Right cardiac atrium (tissue), 5 donors: ENCODE measurements around the gene RPA1. TPM values are rescaled to one million over a fixed set of nuclear protein-coding genes. Genes with fewer than 3 reads are reported as not detected.

Source experiments
- ATAC-seq, 2 donors: fragments of 200-7000 bp; cut with Tn5 transposase; one replicate each; pipeline versions ENCODE4 v1.8.0 to v1.9.1; 2020; ENCODE audit warnings: moderate library complexity in 2 of 2, mild to moderate bottlenecking in 1 of 2
- DNase-seq, 3 donors: peaks; one replicate each; pipeline ENCODE4 v3.0.0-alpha.2; 2020
- H3K27ac ChIP-seq: one replicate; pipeline ENCODE4 v1.5.1; 2013; ENCODE audit warnings: mild to moderate bottlenecking, low read length, control low read depth, moderate library complexity
- H3K27me3 ChIP-seq: one replicate; pipeline ENCODE4 v1.6.1; 2013; ENCODE audit not compliant: control insufficient read depth, insufficient read depth
- H3K4me1 ChIP-seq: one replicate; pipeline ENCODE4 v1.6.1; 2013; ENCODE audit warnings: low read length; ENCODE audit not compliant: control insufficient read depth, insufficient read depth
- H3K4me3 ChIP-seq: one replicate; pipeline ENCODE4 v1.5.1; 2013; ENCODE audit warnings: low read length, control low read depth
- H3K9me3 ChIP-seq: one replicate; pipeline ENCODE4 v1.6.1; 2013; ENCODE audit warnings: low read length; ENCODE audit not compliant: control insufficient read depth
- WGBS: extraction: QIAGEN DNeasy Blood & Tissue Kit; methylation state at CpG from one replicate; pipeline ENCODE4 v1.1.7; 2013; 5-methylcytosine and 5-hydroxymethylcytosine counted together
- intact Hi-C, 4 donors: fragments of 100-400 bp; cut with DNase I; formaldehyde crosslinking; loops; one replicate each; pipeline versions ENCODE4 v1.11.0 to v1.14.0; 2022 to 2023
- polyA plus RNA-seq: library from polyadenylated mRNA; stranded (reverse); fragments of 200-250 nt; gene quantifications from one replicate; pipeline ENCODE4 v1.2.3, GENCODE V29; 2013
- total RNA-seq, 4 donors: library from RNA; stranded (reverse); fragmentation: NEBNext Ultra II Directional; extraction: Animal tissue kit (Norgen Biotek cat#: 25700); gene quantifications; one replicate each; pipeline ENCODE4 v1.2.1, GENCODE V29; 2021
- donor health status: healthy with polysubstance abuse.
- donor health status: DM: no; HTN: yes; CAD: no.
- donor health status: DM: no; HTN: no; CAD: no.
- donor health status: DM: no; HTN: yes; CAD: no; lungs with severe emphysema.
- donor health status: DM: yes; HTN: yes; CAD: no.

Gene RPA1
- total and polyA plus RNA-seq, 5 donors = 28.0 to 103 (median 74.7) TPM

- ATAC-seq (peak; percentile 85 to 88), DNase-seq (peak; percentile 58 to 85 (median 85))
- Histone ChIP-seq H3K4me1 (no peaks in the 10 kb centered on the region), H3K4me3 (no peak overlapping the region), H3K9me3 (no peaks in the 10 kb centered on the region), H3K27me3 (no peaks in the 10 kb centered on the region), H3K27ac (peak overlapping the region; percentile 60)
- intact Hi-C loops = no loop called here
- 21% methylated on average over 12 of the region's 12 CpGs for WGBS
Observed at GRCh38 chr17:1928976-1929375, 99.2 kb downstream of the RPA1 start.

GRCh38 chr17:1930337-1930645 is 100.5 kb downstream of the RPA1 start:
- H3K27ac ChIP-seq = no peak overlapping the region
- H3K9me3 ChIP-seq = no peaks in the 10 kb centered on the region
- ATAC-seq = no peak
- WGBS = 40% methylated on average over 8 of the region's 8 CpGs
- no peak overlapping the region for H3K4me3 ChIP-seq
- intact Hi-C loops = no loop called here
- peak in 1 of 3 donors; percentile 55 for DNase-seq
- no peaks in the 10 kb centered on the region for H3K4me1 ChIP-seq
- no peaks in the 10 kb centered on the region for H3K27me3 ChIP-seq

- H3K4me3 ChIP-seq = no peak overlapping the region
- peak overlapping the region; percentile 14 for H3K27ac ChIP-seq
- H3K27me3 ChIP-seq = no peaks in the 10 kb centered on the region
- no peaks in the 10 kb centered on the region for H3K4me1 ChIP-seq
- H3K9me3 ChIP-seq = no peaks in the 10 kb centered on the region
- intact Hi-C loops = no loop called here
- DNase-seq (peak; percentile 40 to 81 (median 72)), ATAC-seq (peak; percentile 49 to 51)
- 35% methylated on average over 27 of the region's 27 CpGs for WGBS
Observed at GRCh38 chr17:1931844-1932579, 102.2 kb downstream of the RPA1 start.

GRCh38 chr17:1933875-1934715 is 104.3 kb downstream of the RPA1 start:
- DNase-seq (peak in 1 of 3 donors; percentile 53), ATAC-seq (no peak)
- Histone ChIP-seq H3K4me3 (no peak overlapping the region), H3K4me1 (no peaks in the 10 kb centered on the region), H3K27me3 (no peaks in the 10 kb centered on the region), H3K9me3 (no peaks in the 10 kb centered on the region), H3K27ac (no peak overlapping the region)
- intact Hi-C loops = no loop called here
- 86% methylated on average over 27 of the region's 27 CpGs for WGBS

GRCh38 chr17:1934901-1935300 is 105.1 kb downstream of the RPA1 start:
- Histone ChIP-seq H3K4me1 (no peaks in the 10 kb centered on the region), H3K9me3 (no peaks in the 10 kb centered on the region), H3K27ac (no peak overlapping the region), H3K27me3 (no peaks in the 10 kb centered on the region), H3K4me3 (no peak overlapping the region)
- DNase-seq = peak in 1 of 3 donors; percentile 47
- WGBS = 70% methylated on average over 17 of the region's 17 CpGs
- no peak for ATAC-seq
- intact Hi-C loops = no loop called here

GRCh38 chr17:1936766-1937165 is 107.0 kb downstream of the RPA1 start:
- no peaks in the 10 kb centered on the region for H3K9me3 ChIP-seq
- ATAC-seq = no peak
- no peak overlapping the region for H3K27ac ChIP-seq
- no peaks in the 10 kb centered on the region for H3K27me3 ChIP-seq
- H3K4me3 ChIP-seq = no peak overlapping the region
- H3K4me1 ChIP-seq = no peaks in the 10 kb centered on the region
- 89% methylated on average over 28 of the region's 28 CpGs for WGBS
- DNase-seq = peak in 1 of 3 donors; percentile 48
- intact Hi-C loops = no loop called here

- no peak for ATAC-seq
- no peak overlapping the region for H3K27ac ChIP-seq
- peak in 1 of 3 donors; percentile 49 for DNase-seq
- intact Hi-C loops = no loop called here
- no peaks in the 10 kb centered on the region for H3K4me1 ChIP-seq
- no peaks in the 10 kb centered on the region for H3K27me3 ChIP-seq
- H3K4me3 ChIP-seq = no peak overlapping the region
- WGBS = 95% methylated on average over 25 of the region's 25 CpGs
- no peaks in the 10 kb centered on the region for H3K9me3 ChIP-seq
Observed at GRCh38 chr17:1937461-1937860, 107.7 kb downstream of the RPA1 start.

- Histone ChIP-seq H3K27me3 (no peaks in the 10 kb centered on the region), H3K4me3 (no peak overlapping the region), H3K9me3 (no peaks in the 10 kb centered on the region), H3K27ac (peak overlapping the region; percentile 20), H3K4me1 (no peaks in the 10 kb centered on the region)
- ATAC-seq = peak; percentile 31 to 65
- intact Hi-C loops = no loop called here
- WGBS = 55% methylated on average over 27 of the region's 27 CpGs
- peak; percentile 56 to 82 (median 82) for DNase-seq
Observed at GRCh38 chr17:1939981-1940809, 110.4 kb downstream of the RPA1 start.

GRCh38 chr17:1940810-1941185 is 111.0 kb downstream of the RPA1 start:
- 71% methylated on average over 10 of the region's 10 CpGs for WGBS
- H3K27ac ChIP-seq = no peak overlapping the region
- DNase-seq (no peak), ATAC-seq (no peak)
- intact Hi-C loops = no loop called here
- no peaks in the 10 kb centered on the region for H3K4me1 ChIP-seq
- H3K9me3 ChIP-seq = no peaks in the 10 kb centered on the region
- no peak overlapping the region for H3K4me3 ChIP-seq
- no peaks in the 10 kb centered on the region for H3K27me3 ChIP-seq

GRCh38 chr17:1941272-1942065 is 111.7 kb downstream of the RPA1 start:
- Histone ChIP-seq H3K4me3 (no peak overlapping the region), H3K27me3 (no peaks in the 10 kb centered on the region), H3K4me1 (no peaks in the 10 kb centered on the region), H3K9me3 (no peaks in the 10 kb centered on the region), H3K27ac (no peak overlapping the region)
- DNase-seq (peak in 1 of 3 donors; percentile 53), ATAC-seq (no peak)
- intact Hi-C loops = no loop called here
- WGBS = 60% methylated on average over 23 of the region's 23 CpGs
